K562 (cell line): ENCODE data around the gene OTOG. TPM values are rescaled to one million over a fixed set of nuclear protein-coding genes. Genes with fewer than 3 reads are reported as not detected.

Experiments used
- ATAC-seq: fragments of 200-7000 bp; cut with Tn5 transposase; 3 replicates; pipeline ENCODE4 v1.9.1; 2020; ENCODE audit warnings: moderate library complexity
- BruUV-seq: library from RNA; stranded (reverse); fragments of 400-500 nt; replicated peaks from 2 replicates; lab custom pipeline; 2021; lab: Mats Ljungman, UMichigan
- CTCF ChIA-PET: fragments of 300-600 bp; formaldehyde crosslinking; extraction: SDS; loops from one replicate; lab custom pipeline; 2021; ENCODE audit warnings: low intra/inter-chr PET ratio; lab: Yijun Ruan, JAX
- POLR2A ChIA-PET: fragments of 300-600, 350-650 bp; sonication (Branson Sonifier 250); formaldehyde crosslinking; extraction: SDS; loops from one replicate; lab custom pipeline; 2021; ENCODE audit warnings: antibody characterized with exemption, inconsistent platforms; lab: Yijun Ruan, JAX
- DNase-seq, 4 experiments: peaks; one replicate each; pipeline versions ENCODE4 v3.0.0 to v3.0.0-alpha.2; 2011 to 2018; ENCODE audit warnings: low spot score in 3 of 4, mixed read lengths in 3 of 4; ENCODE audit errors: extremely low read depth in 1 of 4
- FAIRE-seq: peaks from 2 replicates; lab custom pipeline; 2011; peaks lifted over from hg19 to GRCh38; lab: Jason Lieb, UNC
- H2AFZ ChIP-seq: 2 replicates; pipeline ENCODE4 v1.6.0; 2011; ENCODE audit warnings: low read depth, low read length, control low read depth, inconsistent platforms
- H3K27ac ChIP-seq: fragments of 200-600 bp; 3 replicates; pipeline ENCODE4 v1.8.0; 2011; ENCODE audit warnings: low read depth, mild to moderate bottlenecking, control low read depth, inconsistent platforms, low read length, moderate library complexity, mixed read lengths; ENCODE audit errors: extremely low read depth
- H3K27me3 ChIP-seq, 2 experiments: fragments of 300-600 bp in 1 of 2; 2 replicates in 1 of 2; 3 replicates in 1 of 2; pipeline versions ENCODE4 v1.6.0 to v1.8.0; 2011; ENCODE audit warnings: inconsistent platforms in 2 of 2, low read length in 2 of 2, mild to moderate bottlenecking in 1 of 2, mixed read lengths in 1 of 2, moderate library complexity in 1 of 2; ENCODE audit not compliant: control insufficient read depth in 2 of 2, insufficient read depth in 2 of 2
- H3K36me3 ChIP-seq: fragments of 300-600 bp; 3 replicates; pipeline ENCODE4 v1.8.0; 2011; ENCODE audit warnings: mild to moderate bottlenecking, low read length, inconsistent platforms; ENCODE audit not compliant: control insufficient read depth, insufficient read depth
- H3K4me1 ChIP-seq, 2 experiments: fragments of 200-600 bp in 1 of 2; replicated peaks in 1 of 2; 2 replicates in 1 of 2; 3 replicates in 1 of 2; pipeline versions ENCODE4 v1.5.1 to v1.8.0; 2011; ENCODE audit warnings: inconsistent platforms in 2 of 2, low read length in 2 of 2, mild to moderate bottlenecking in 1 of 2, mixed read lengths in 1 of 2, moderate library complexity in 1 of 2; ENCODE audit not compliant: control insufficient read depth in 2 of 2, insufficient read depth in 2 of 2
- H3K4me2 ChIP-seq: 2 replicates; pipeline ENCODE4 v1.6.1; 2011; ENCODE audit warnings: low read length, control low read depth, inconsistent platforms, mixed read lengths; ENCODE audit not compliant: insufficient read depth
- H3K4me3 ChIP-seq: fragments of 200-600 bp; sonication (generic), shearing (Covaris generic); 2 replicates; pipeline ENCODE4 v1.5.1; 2016; ENCODE audit warnings: control low read depth, inconsistent platforms
- H3K79me2 ChIP-seq: fragments of 200-600 bp; 3 replicates; pipeline ENCODE4 v1.8.0; 2011; ENCODE audit warnings: low read length, inconsistent platforms; ENCODE audit not compliant: control insufficient read depth, insufficient read depth
- H3K9ac ChIP-seq, 2 experiments: 2 replicates each; pipeline versions ENCODE4 v1.6.0 to v1.6.1; 2011; ENCODE audit warnings: low read depth in 2 of 2, low read length in 2 of 2, control low read depth in 1 of 2, inconsistent platforms in 1 of 2, mild to moderate bottlenecking in 1 of 2, mixed read lengths in 1 of 2; ENCODE audit not compliant: insufficient read depth in 1 of 2
- H3K9me1 ChIP-seq: one replicate; pipeline ENCODE4 v1.6.0; 2011; ENCODE audit warnings: inconsistent platforms, mild to moderate bottlenecking, low read length, moderate library complexity; ENCODE audit not compliant: control insufficient read depth, insufficient read depth
- H3K9me3 ChIP-seq: replicated peaks from 2 replicates; pipeline ENCODE4 v1.5.1; 2011; ENCODE audit warnings: low read depth, low read length, inconsistent platforms; ENCODE audit not compliant: control insufficient read depth, insufficient read depth
- H4K20me1 ChIP-seq: replicated peaks from 2 replicates; pipeline ENCODE4 v1.6.1; 2011; ENCODE audit warnings: low read length, inconsistent platforms, mixed read lengths; ENCODE audit not compliant: control insufficient read depth, insufficient read depth
- EGR1 ChIP-seq: fragments of 450-650 bp; conservative IDR thresholded peaks from 2 replicates; pipeline ENCODE4 v1.6.1; 2017; ENCODE audit warnings: mild to moderate bottlenecking
- FOXA1 ChIP-seq: fragments of 450-650 bp; IDR thresholded peaks from 2 replicates; pipeline ENCODE4 v1.6.1; 2016; ENCODE audit warnings: mild to moderate bottlenecking, borderline replicate concordance
- KAT8 ChIP-seq: fragments of 450-650 bp; IDR thresholded peaks from 2 replicates; pipeline ENCODE4 v1.6.1; 2016; ENCODE audit warnings: low read depth, mild to moderate bottlenecking
- NFIX ChIP-seq: fragments of 250-450 bp; sonication (Bioruptor Pico); IDR thresholded peaks from 2 replicates; pipeline ENCODE4 v1.4.0; 2020; ENCODE audit warnings: low read depth, mild to moderate bottlenecking, moderate library complexity
- NFYB ChIP-seq: IDR thresholded peaks from 2 replicates; pipeline ENCODE4 v1.6.1; 2011; ENCODE audit warnings: mild to moderate bottlenecking, moderate library complexity; ENCODE audit not compliant: insufficient read length; ENCODE audit errors: extremely low read depth
- NR2C2 ChIP-seq, 2 experiments: fragments of 200-800 bp in 1 of 2; sonication (Bioruptor generic) in 1 of 2; sonication (generic) in 1 of 2; formaldehyde crosslinking in 1 of 2; IDR thresholded peaks; 2 replicates each; pipeline versions ENCODE4 v1.6.1 to v1.8.0; 2016 to 2022; ENCODE audit warnings: mild to moderate bottlenecking in 1 of 2, missing compliant biosample characterization in 1 of 2, missing genetic modification characterization in 1 of 2, missing genetic modification reagents in 1 of 2
- PHF8 ChIP-seq: fragments of 200-600 bp; sonication (generic); IDR thresholded peaks from 2 replicates; pipeline ENCODE4 v1.6.1; 2012; ENCODE audit warnings: mixed run types, mild to moderate bottlenecking, inconsistent platforms, low read length, moderate library complexity, borderline replicate concordance
- PREB ChIP-seq: sonication (generic); formaldehyde crosslinking; IDR thresholded peaks from 2 replicates; pipeline ENCODE4 v1.8.1; 2023; ENCODE audit warnings: mild to moderate bottlenecking, missing genetic modification reagents
- SMARCE1 ChIP-seq: fragments of 450-650 bp; IDR thresholded peaks from 2 replicates; pipeline ENCODE4 v1.7.1; 2016; ENCODE audit warnings: mild to moderate bottlenecking
- SREBF2 ChIP-seq: sonication (generic); formaldehyde crosslinking; IDR thresholded peaks from 2 replicates; pipeline ENCODE4 v1.4.0; 2020; ENCODE audit warnings: mild to moderate bottlenecking, missing genetic modification reagents
- TGIF2 ChIP-seq: sonication (generic); formaldehyde crosslinking; IDR thresholded peaks from 2 replicates; pipeline ENCODE4 v1.8.1; 2022; ENCODE audit warnings: mild to moderate bottlenecking, missing genetic modification reagents, moderate library complexity
- WGBS: fragments of 100-300 bp; shearing (Covaris generic); methylation state at CpG from one replicate; pipeline ENCODE4 v1.1.6; 2016; ENCODE audit warnings: low coverage, mixed read lengths; ENCODE audit not compliant: insufficient coverage; ENCODE audit errors: missing lambda C conversion rate; 5-methylcytosine and 5-hydroxymethylcytosine counted together
- in situ Hi-C: fragments of 300-500 bp; cut with MboI; formaldehyde crosslinking; loops from 4 replicates; pipeline ENCODE4 v1.15.0; 2018; ENCODE audit warnings: inconsistent platforms, mixed read lengths
- intact Hi-C: fragments of 100-400 bp; cut with micrococcal nuclease; formaldehyde crosslinking; loops from 2 replicates; pipeline ENCODE4 v1.14.2; 2022
- polyA plus RNA-seq, 8 experiments: library from polyadenylated mRNA; depleted of rRNA in 4 of 8; stranded (reverse) in 5 of 8; unstranded in 3 of 8; fragments of >200 nt; fragmentation: Nextera tagmentation in 2 of 8; fragmentation: Illumina TruSeq in 1 of 8; extraction: Ambion mirVana in 2 of 8; extraction: Trizol in 1 of 8; gene quantifications; 2 replicates each; pipeline versions ENCODE4 v1.2.1 to v1.2.3, GENCODE V29; 2011 to 2014; ENCODE audit warnings: inconsistent platforms in 1 of 8, missing spikeins in 1 of 8
- total RNA-seq, 7 experiments: library from RNA; depleted of rRNA in 6 of 7; stranded (reverse); fragments of >200 nt in 6 of 7; fragmentation: Illumina TruSeq in 2 of 7; extraction: Trizol in 2 of 7; gene quantifications; 2 replicates each; pipeline versions ENCODE4 v1.2.1 to v1.2.3, GENCODE V29; 2011 to 2021; ENCODE audit warnings: low replicate concordance in 1 of 7

Gene OTOG
- total and polyA plus RNA-seq, 9 of the 15 experiments (the other 6 are each of a cell fraction or from before 2014, with no cell fraction given) = not detected

GRCh38 chr11:17585911-17586695 lies 39.0 kb downstream of the OTOG start:
- H3K9me1 ChIP-seq = no peaks in the 10 kb centered on the region
- no peak overlapping the region for H3K4me3 ChIP-seq
- in situ Hi-C loops (no loop called here), intact Hi-C loops (no loop called here)
- no peak for DNase-seq
- WGBS = 0% methylated on average over 6 of the region's 6 CpGs
- POLR2A ChIA-PET = interaction anchor here (0.7 kb wide), 1 partner anchor 85 kb away, joined by 3 read pairs; no protein-coding TSS in a partner anchor
- H3K27me3 ChIP-seq = peaks cover 12 to 46% of the 10 kb centered on the region in 2 experiments; a peak in 4 of 5 replicates
- no peak overlapping the region for H3K9ac ChIP-seq
- H3K36me3 ChIP-seq = no peaks in the 10 kb centered on the region
- no peak for ATAC-seq
- no peaks in the 10 kb centered on the region for H3K9me3 ChIP-seq
- no peaks in the 10 kb centered on the region for H3K4me1 ChIP-seq
- H2AFZ ChIP-seq = no peak overlapping the region
- H3K79me2 ChIP-seq = no peaks in the 10 kb centered on the region
- no peak overlapping the region for H3K27ac ChIP-seq
- TF ChIP-seq TGIF2 (CRISPR knock-in tag) (no peak), NR2C2 (CRISPR knock-in tag; IDR thresholded peaks at IDR 0.05) (no peak), NR2C2 (tag; IDR thresholded peaks at IDR 0.05) (no peak), KAT8 (no peak)
- TF ChIP-seq, all 486 proteins: peak for 0
- Histone ChIP-seq H4K20me1 (no peaks in the 10 kb centered on the region), H3K4me2 (no peak overlapping the region)
- no peak for FAIRE-seq
- BruUV-seq = no TSS peak
- CTCF ChIA-PET = no interaction called here

- 2% methylated on average over 8 of the region's 8 CpGs for WGBS
- Histone ChIP-seq H3K9me3 (no peaks in the 10 kb centered on the region), H4K20me1 (no peaks in the 10 kb centered on the region), H3K9me1 (no peaks in the 10 kb centered on the region), H3K4me2 (no peak overlapping the region), H3K79me2 (no peaks in the 10 kb centered on the region), H2AFZ (no peak overlapping the region), H3K27me3 (peaks cover 12 to 47% of the 10 kb centered on the region in 2 experiments; a peak in 4 of 5 replicates), H3K9ac (no peak overlapping the region), H3K4me1 (no peaks in the 10 kb centered on the region), H3K27ac (no peak overlapping the region), H3K4me3 (no peak overlapping the region), H3K36me3 (no peaks in the 10 kb centered on the region)
- in situ Hi-C loops = no loop called here
- ChIA-PET POLR2A (interaction anchor here (0.7 kb wide), 1 partner anchor 9 kb away, joined by 3 read pairs; no protein-coding TSS in a partner anchor), CTCF (no interaction called here)
- no peak for ATAC-seq
- no peak for FAIRE-seq
- TF ChIP-seq SREBF2 (CRISPR knock-in tag) (no peak), NFIX (CRISPR knock-in tag) (no peak), SMARCE1 (no peak), PHF8 (no peak), FOXA1 (no peak), PREB (CRISPR knock-in tag) (no peak), NFYB (no peak), EGR1 (no peak)
- no TSS peak for BruUV-seq
- no peak for DNase-seq
- intact Hi-C loops = no loop called here
These were observed 41.1 kb downstream of the OTOG start for GRCh38 chr11:17588166-17588565.
